NK-92 (cell line): ENCODE results near the gene HNRNPK.

Experiments
- DNase-seq: peaks from one replicate; lab custom pipeline; 2025; ENCODE audit not compliant: unreplicated experiment; lab: John Stamatoyannopoulos, UW

The HNRNPK gene

GRCh38 chr9:83979812-83980394, at the start of gene HNRNPK:
Gene HNRNPK (minus strand): TSS chr9:83980215. CDS start chr9:83978252, 1,963 bp downstream.
- peak; percentile 88 for DNase-seq

- no peak for DNase-seq
Observed at GRCh38 chr9:84027201-84027600, 47.2 kb upstream of the HNRNPK start.

GRCh38 chr9:84024041-84024575, 44.1 kb upstream of the HNRNPK start:
- no peak for DNase-seq

- no peak for DNase-seq
Observed at GRCh38 chr9:84007662-84008061, 27.6 kb upstream of the HNRNPK start.

- DNase-seq, result no peak
Observed at GRCh38 chr9:84003246-84003645, 23.2 kb upstream of the HNRNPK start.

- no peak for DNase-seq
Observed at GRCh38 chr9:84002344-84002743, 22.3 kb upstream of the HNRNPK start.

GRCh38 chr9:84001621-84002020, 21.6 kb upstream of the HNRNPK start:
- no peak for DNase-seq

- no peak for DNase-seq
Observed at GRCh38 chr9:84000186-84000585, 20.2 kb upstream of the HNRNPK start.

GRCh38 chr9:83999141-83999918, 19.3 kb upstream of the HNRNPK start:
- no peak for DNase-seq

- DNase-seq, result no peak
Observed at GRCh38 chr9:83996126-83996525, 16.1 kb upstream of the HNRNPK start.

GRCh38 chr9:83992901-83993300, 12.9 kb upstream of the HNRNPK start:
- no peak for DNase-seq

- no peak for DNase-seq
Observed at GRCh38 chr9:83992407-83992806, 12.4 kb upstream of the HNRNPK start.

- no peak for DNase-seq
Observed at GRCh38 chr9:83991355-83991754, 11.3 kb upstream of the HNRNPK start.

GRCh38 chr9:83988411-83988810, 8.4 kb upstream of the HNRNPK start:
- DNase-seq, result no peak

- DNase-seq, result no peak
Observed at GRCh38 chr9:83987402-83987791, 7.4 kb upstream of the HNRNPK start.

- DNase-seq, result no peak
Observed at GRCh38 chr9:83986765-83987401, 6.9 kb upstream of the HNRNPK start.

GRCh38 chr9:83986195-83986594, 6.2 kb upstream of the HNRNPK start:
- DNase-seq, result no peak

- DNase-seq, result no peak
Observed at GRCh38 chr9:83981126-83981871, 1.3 kb upstream of the HNRNPK start.

GRCh38 chr9:83980395-83981125, 545 bp upstream of the HNRNPK start, which contains the start of gene RMI1:
Gene RMI1 (plus strand): TSS chr9:83980805. CDS start chr9:84000987, 20,182 bp downstream.
- peak; percentile 87 for DNase-seq

GRCh38 chr9:83978992-83979811, 813 bp downstream of the HNRNPK start:
- DNase-seq, result no peak
